Iris pigment epithelial cell (primary cell): Measurements from ENCODE around the gene KPTN.

Source experiments
- DNase-seq: peaks from one replicate; pipeline ENCODE4 v3.0.0-alpha.2; 2011; ENCODE audit warnings: low read depth

The KPTN gene

GRCh38 chr19:47467914-47468313 lies 16.1 kb downstream of the KPTN start:
- no peak for DNase-seq

GRCh38 chr19:47465957-47466356 lies 18.1 kb downstream of the KPTN start:
- no peak for DNase-seq

- DNase-seq = no peak
Observed at GRCh38 chr19:47464675-47465419, 19.2 kb downstream of the KPTN start.

GRCh38 chr19:47461876-47462275 lies 22.1 kb downstream of the KPTN start:
- no peak for DNase-seq

- no peak for DNase-seq
Observed at GRCh38 chr19:47459477-47459876, 24.5 kb downstream of the KPTN start.

GRCh38 chr19:47458672-47459071 lies 25.3 kb downstream of the KPTN start:
- DNase-seq = no peak

- no peak for DNase-seq
Observed at GRCh38 chr19:47456721-47457474, 27.1 kb downstream of the KPTN start.

GRCh38 chr19:47450478-47450877 lies 33.5 kb downstream of the KPTN start:
- DNase-seq = no peak

- DNase-seq = no peak
Observed at GRCh38 chr19:47448360-47448727, 35.7 kb downstream of the KPTN start.

- peak; percentile 39 for DNase-seq
Observed at GRCh38 chr19:47447470-47448359, 36.3 kb downstream of the KPTN start.

GRCh38 chr19:47446534-47447469 lies 37.2 kb downstream of the KPTN start:
- DNase-seq = no peak

- peak; percentile 20 for DNase-seq
Observed at GRCh38 chr19:47445937-47446402, 38.0 kb downstream of the KPTN start.

GRCh38 chr19:47445527-47445926 lies 38.5 kb downstream of the KPTN start:
- DNase-seq = no peak

GRCh38 chr19:47444388-47444821 lies 39.6 kb downstream of the KPTN start:
- no peak for DNase-seq

GRCh38 chr19:47443331-47443730 lies 40.7 kb downstream of the KPTN start:
- DNase-seq = no peak

GRCh38 chr19:47438793-47439220 lies 45.2 kb downstream of the KPTN start:
- DNase-seq = no peak

GRCh38 chr19:47437500-47437899 lies 46.5 kb downstream of the KPTN start:
- no peak for DNase-seq

GRCh38 chr19:47436712-47437401 lies 47.2 kb downstream of the KPTN start:
- peak; percentile 43 for DNase-seq

GRCh38 chr19:47435883-47436417 lies 48.1 kb downstream of the KPTN start:
- DNase-seq = no peak

GRCh38 chr19:47435196-47435595 lies 48.8 kb downstream of the KPTN start:
- DNase-seq = no peak
